Omental fat pad (tissue), 4 donors: Measurements from ENCODE around the gene NTF3. TPM values are rescaled to one million over a fixed set of nuclear protein-coding genes. Genes with fewer than 3 reads are reported as not detected.

ENCODE experiments used
- ATAC-seq: fragments of 150-250 bp; one replicate; pipeline ENCODE4 v1.9.1; 2016; ENCODE audit warnings: mild to moderate bottlenecking, moderate library complexity; ENCODE audit not compliant: low FRiP score
- DNase-seq: peaks from one replicate; pipeline ENCODE4 v3.0.0-alpha.2; 2019; ENCODE audit warnings: low spot score
- total RNA-seq, 4 donors: library from RNA; depleted of rRNA; stranded (reverse); fragments of >200 nt; gene quantifications; one replicate each; pipeline ENCODE4 v1.1.0, GENCODE V29; 2016
- TF ChIP-seq, protein P1 (sequence below), 3 donors: fragments of 450-650 bp; IDR thresholded peaks; one replicate each; pipeline ENCODE4 v1.5.1; 2016 to 2017; ENCODE audit warnings: antibody characterized with exemption in 3 of 3, mild to moderate bottlenecking in 3 of 3, moderate library complexity in 2 of 3

Gene NTF3
- total RNA-seq, 4 donors from 2014 or later, result not detected

DNA sequence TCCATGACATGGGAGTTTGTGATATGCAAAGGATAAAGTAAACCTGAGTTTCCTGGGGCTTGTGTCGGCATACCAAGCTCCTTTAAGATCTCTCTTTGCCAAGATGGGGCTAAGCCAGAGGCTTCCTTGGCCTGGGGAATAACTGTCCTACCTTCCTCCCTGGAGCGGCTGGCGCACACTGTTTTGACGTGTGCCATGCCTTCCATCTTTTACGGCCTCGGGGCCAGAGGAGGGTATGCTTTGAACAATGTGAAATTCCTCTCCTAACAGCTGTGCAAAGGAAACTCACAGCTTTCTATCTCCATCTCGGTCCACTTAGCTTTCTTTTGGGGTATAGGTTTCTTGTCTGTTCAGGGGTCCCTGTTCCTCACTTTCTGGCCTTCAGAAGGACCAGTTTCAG lies 55.2 kb downstream of the NTF3 start:
- DNase-seq (no peak), ATAC-seq (no peak)
- TF ChIP-seq, protein P1, sequence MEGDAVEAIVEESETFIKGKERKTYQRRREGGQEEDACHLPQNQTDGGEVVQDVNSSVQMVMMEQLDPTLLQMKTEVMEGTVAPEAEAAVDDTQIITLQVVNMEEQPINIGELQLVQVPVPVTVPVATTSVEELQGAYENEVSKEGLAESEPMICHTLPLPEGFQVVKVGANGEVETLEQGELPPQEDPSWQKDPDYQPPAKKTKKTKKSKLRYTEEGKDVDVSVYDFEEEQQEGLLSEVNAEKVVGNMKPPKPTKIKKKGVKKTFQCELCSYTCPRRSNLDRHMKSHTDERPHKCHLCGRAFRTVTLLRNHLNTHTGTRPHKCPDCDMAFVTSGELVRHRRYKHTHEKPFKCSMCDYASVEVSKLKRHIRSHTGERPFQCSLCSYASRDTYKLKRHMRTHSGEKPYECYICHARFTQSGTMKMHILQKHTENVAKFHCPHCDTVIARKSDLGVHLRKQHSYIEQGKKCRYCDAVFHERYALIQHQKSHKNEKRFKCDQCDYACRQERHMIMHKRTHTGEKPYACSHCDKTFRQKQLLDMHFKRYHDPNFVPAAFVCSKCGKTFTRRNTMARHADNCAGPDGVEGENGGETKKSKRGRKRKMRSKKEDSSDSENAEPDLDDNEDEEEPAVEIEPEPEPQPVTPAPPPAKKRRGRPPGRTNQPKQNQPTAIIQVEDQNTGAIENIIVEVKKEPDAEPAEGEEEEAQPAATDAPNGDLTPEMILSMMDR (IDR thresholded peaks at IDR 0.05), result no peak

DNA sequence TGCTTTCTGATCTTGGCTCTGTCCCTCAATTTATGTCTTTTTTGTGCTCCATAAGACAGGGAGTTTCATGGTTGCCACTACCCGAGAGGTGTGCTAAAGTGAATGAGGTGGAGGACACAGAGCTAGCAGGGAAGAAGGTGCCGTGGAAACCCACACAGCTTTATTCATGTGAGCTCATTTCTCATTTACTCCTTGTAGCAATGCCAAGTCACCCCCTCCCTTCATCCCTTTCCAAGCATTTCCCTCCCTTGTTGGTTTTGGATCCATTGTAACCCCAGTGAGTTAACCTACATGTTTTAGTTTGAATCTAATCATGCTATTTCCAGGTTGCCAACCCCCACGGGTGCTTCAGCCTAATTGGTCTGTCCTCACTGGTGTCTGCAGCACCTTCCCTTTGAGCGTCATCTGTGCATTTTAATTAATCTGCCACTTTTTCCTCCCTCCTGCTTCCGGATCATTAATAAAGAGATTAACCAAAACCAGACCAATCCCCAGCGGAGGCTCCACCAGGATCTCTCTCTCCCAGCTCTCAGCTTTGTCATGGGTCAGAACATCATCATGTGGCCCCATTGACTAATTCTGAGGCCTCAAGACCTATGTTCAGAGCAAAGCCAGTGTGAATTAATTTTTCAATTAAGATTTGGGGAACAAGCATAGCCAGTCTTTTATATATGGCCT lies 56.2 kb downstream of the NTF3 start:
- ATAC-seq, result no peak
- TF ChIP-seq, protein P1 (IDR thresholded peaks at IDR 0.05), result no peak
- no peak for DNase-seq

DNA sequence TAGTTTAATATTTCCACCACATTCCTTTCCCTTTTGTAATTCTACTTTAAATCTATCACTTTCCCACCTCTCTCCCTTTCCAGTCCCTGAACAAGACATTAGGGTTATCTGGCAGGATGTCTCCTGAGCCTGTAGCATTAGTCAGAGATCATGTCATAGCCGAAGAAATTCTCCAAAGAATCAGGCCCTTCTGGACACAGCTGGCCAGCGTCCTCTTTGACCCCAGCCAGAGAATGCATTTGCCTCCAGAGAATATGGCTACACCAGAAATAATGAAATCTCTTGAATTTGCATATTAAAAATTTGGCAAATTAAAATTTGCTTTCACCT lies 56.7 kb downstream of the NTF3 start:
- ATAC-seq (no peak), DNase-seq (no peak)
- TF ChIP-seq, protein P1 (IDR thresholded peaks at IDR 0.05), result no peak

DNA sequence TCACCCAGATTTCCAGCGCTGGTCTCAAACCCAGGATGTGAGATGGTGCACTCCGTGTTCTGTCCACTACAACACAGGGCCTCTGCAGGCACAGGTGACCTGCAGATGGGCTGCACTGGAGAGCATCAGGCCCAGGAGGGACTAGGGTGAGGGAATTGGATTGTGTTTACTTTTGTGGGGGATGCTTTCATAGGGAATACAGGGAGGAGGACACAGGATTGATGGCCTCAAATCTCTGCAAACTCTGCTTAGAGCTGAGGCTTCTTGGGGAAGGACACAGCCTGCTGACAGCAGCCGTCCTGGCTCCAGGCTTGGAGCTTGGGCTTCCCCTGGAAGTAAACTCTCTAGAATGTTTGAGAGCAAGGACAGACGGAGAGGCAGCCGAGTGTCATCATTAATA lies 57.1 kb downstream of the NTF3 start:
- DNase-seq (no peak), ATAC-seq (no peak)
- TF ChIP-seq, protein P1 (IDR thresholded peaks at IDR 0.05), result no peak

DNA sequence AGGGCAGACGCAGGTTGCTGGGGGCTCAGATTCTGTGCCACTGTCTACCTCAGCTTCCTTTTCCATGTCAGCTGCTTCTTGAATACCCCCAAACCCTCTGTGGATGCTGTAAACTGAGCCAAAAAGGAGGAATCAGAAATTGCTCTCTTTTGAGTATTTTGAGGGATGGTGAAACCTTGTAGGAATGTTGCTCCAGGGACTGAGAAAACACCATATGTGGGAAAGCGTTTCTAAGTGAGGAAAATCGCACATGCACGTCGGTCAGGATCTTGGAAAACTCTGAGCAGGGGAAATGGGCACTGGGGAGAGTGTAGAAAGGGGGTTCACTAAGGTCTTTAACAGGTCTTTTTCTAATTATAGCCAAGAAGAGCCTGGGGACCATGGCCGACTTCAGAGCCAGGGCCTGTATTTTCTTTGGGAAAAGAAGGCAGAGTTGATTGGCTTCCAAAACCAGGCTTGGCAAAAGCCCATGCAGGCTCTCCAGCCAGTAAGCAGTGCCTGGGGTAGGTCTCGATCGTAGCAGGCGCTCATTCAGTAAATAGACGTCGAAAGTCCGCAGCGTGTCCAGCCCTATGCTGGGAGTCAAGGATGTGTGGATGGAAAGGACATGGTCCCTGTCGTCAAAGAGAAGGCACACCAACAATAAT lies 58.0 kb downstream of the NTF3 start:
- ATAC-seq, result no peak
- TF ChIP-seq, protein P1 (IDR thresholded peaks at IDR 0.05), result no peak

DNA sequence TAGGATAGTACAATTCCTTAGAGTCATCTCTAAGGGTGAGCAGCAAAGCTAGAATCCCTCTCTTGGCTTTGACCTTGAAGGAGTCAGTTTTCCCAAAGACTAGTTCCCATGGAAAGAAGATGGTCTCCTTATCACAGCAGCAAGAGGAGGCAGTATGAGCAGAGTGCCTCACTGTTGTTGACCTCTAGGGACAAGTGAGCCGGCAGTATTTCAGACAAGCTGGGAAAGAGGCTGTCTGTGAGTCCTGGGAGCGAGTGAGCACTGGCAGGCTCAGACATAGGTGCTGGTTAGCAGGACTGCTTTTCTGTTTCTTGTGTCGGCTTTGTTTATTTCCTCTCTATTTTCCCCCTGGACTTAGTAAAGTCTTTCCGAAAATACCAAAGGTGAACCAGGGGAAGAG lies 60.7 kb downstream of the NTF3 start:
- DNase-seq (no peak), ATAC-seq (no peak)
- TF ChIP-seq, protein P1 (IDR thresholded peaks at IDR 0.05), result no peak

More for the DNA sequence above, 58.0 kb downstream of the NTF3 start:
- no peak for DNase-seq

DNA sequence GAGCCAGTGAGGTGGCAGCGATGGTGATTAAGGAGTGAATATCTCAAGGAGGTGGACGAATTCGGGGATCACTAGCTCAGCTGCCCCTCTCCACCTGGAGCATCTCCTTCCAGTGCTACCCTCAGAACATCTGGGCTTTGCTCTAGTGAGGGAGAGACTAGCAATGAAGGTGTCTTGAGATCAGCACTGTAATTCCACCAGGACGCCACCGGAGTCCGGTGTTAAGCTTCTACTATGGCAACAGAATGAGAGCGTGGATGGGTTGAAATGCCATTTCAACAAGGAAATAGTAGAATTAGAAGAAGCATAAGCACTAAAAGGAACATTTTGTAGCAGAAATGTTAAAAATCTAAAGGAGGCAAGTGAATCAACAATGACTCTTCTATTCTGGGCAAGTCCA lies 61.1 kb downstream of the NTF3 start:
- TF ChIP-seq, protein P1 (IDR thresholded peaks at IDR 0.05), result no peak
- no peak for ATAC-seq
- no peak for DNase-seq
